ENCODE measurements around the gene LRRK1.

The LRRK1 gene

GRCh38 chr15:101100593-101101442 lies 181.7 kb downstream of the LRRK1 start:
- Histone ChIP-seq H3K79me2 (ENCODE audit: insufficient read depth, low read length) (no peaks in the 10 kb centered on the region), H3F3A (ENCODE audit: insufficient read depth, low read length) (no peaks in the 10 kb centered on the region), H3K27ac (ENCODE audit: low read depth, low read length, poor library complexity, severe bottlenecking) (no peak overlapping the region), H3K27me3 (ENCODE audit: insufficient read depth, low read length) (no peaks in the 10 kb centered on the region; the same call in 1 of the 2 replicates), H3K9ac (ENCODE audit: low read length) (no peak overlapping the region), H2AFZ (ENCODE audit: low read length) (no peak overlapping the region), H3K4me3 (ENCODE audit: low read depth, low read length, poor library complexity, severe bottlenecking) (no peak overlapping the region), H3K4me1 (ENCODE audit: insufficient read depth, low read length, severe bottlenecking) (no peaks in the 10 kb centered on the region), H4K20me1 (ENCODE audit: insufficient read depth, low read length) (no peaks in the 10 kb centered on the region), H3K4me2 (ENCODE audit: low read length) (no peak overlapping the region), H3K9me3 (ENCODE audit: low read length) (no peaks in the 10 kb centered on the region), H3K36me3 (ENCODE audit: insufficient read depth, low read length) (no peaks in the 10 kb centered on the region; the same call in 1 of the 2 replicates), H3K9me2 (ENCODE audit: low read depth, low read length) (no peaks in the 10 kb centered on the region)
- TF ChIP-seq CTCF (IDR thresholded peaks at IDR 0.05; ENCODE audit: low read length): no peak
- TF ChIP-seq EZH2 (IDR thresholded peaks at IDR 0.05; ENCODE audit: borderline replicate concordance, low read length): no peak

GRCh38 chr15:101101676-101102075 lies 182.5 kb downstream of the LRRK1 start:
- TF ChIP-seq EZH2 (IDR thresholded peaks at IDR 0.05; ENCODE audit: borderline replicate concordance, low read length) (no peak), CTCF (IDR thresholded peaks at IDR 0.05; ENCODE audit: low read length) (no peak)
- Histone ChIP-seq H3K9me3 (ENCODE audit: low read length) (no peaks in the 10 kb centered on the region), H4K20me1 (ENCODE audit: insufficient read depth, low read length) (no peaks in the 10 kb centered on the region), H3K4me1 (ENCODE audit: insufficient read depth, low read length, severe bottlenecking) (no peaks in the 10 kb centered on the region), H3F3A (ENCODE audit: insufficient read depth, low read length) (no peaks in the 10 kb centered on the region), H3K4me3 (ENCODE audit: low read depth, low read length, poor library complexity, severe bottlenecking) (no peak overlapping the region), H2AFZ (ENCODE audit: low read length) (no peak overlapping the region), H3K9me2 (ENCODE audit: low read depth, low read length) (no peaks in the 10 kb centered on the region), H3K9ac (ENCODE audit: low read length) (no peak overlapping the region), H3K27me3 (ENCODE audit: insufficient read depth, low read length) (no peaks in the 10 kb centered on the region; the same call in 1 of the 2 replicates), H3K4me2 (ENCODE audit: low read length) (no peak overlapping the region), H3K27ac (ENCODE audit: low read depth, low read length, poor library complexity, severe bottlenecking) (no peak overlapping the region), H3K79me2 (ENCODE audit: insufficient read depth, low read length) (no peaks in the 10 kb centered on the region), H3K36me3 (ENCODE audit: insufficient read depth, low read length) (no peaks in the 10 kb centered on the region; the same call in 1 of the 2 replicates)

DNA sequence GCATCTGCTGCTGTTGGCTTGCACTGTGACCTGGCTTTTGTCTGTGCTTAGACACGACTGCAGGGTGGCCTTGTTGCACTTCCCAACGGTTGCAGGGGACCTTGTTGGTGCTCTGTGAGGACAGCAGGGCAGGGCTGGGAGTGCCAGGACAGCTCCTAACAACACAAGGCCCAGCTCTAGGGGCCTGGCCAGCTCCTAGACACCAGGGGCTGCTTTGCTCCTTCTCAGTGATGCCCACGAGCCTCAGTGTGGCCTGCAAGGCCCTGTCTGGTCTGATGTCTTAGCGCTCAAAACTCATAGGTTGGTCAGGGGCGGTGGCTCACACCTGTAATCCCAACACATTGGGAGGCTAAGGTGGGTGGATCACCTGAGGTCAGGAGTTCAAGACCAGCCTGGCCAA lies 183.6 kb downstream of the LRRK1 start:
- Histone ChIP-seq H2AFZ (ENCODE audit: low read length) (no peak overlapping the region), H3K9me3 (ENCODE audit: low read length) (no peaks in the 10 kb centered on the region)

More for the DNA sequence above, 183.6 kb downstream of the LRRK1 start:
- no peak for TF ChIP-seq EZH2 (IDR thresholded peaks at IDR 0.05; ENCODE audit: borderline replicate concordance, low read length)
- no peak for TF ChIP-seq CTCF (IDR thresholded peaks at IDR 0.05; ENCODE audit: low read length)
- Histone ChIP-seq H3K9ac (ENCODE audit: low read length) (no peak overlapping the region), H3K4me1 (ENCODE audit: insufficient read depth, low read length, severe bottlenecking) (no peaks in the 10 kb centered on the region), H3K27me3 (ENCODE audit: insufficient read depth, low read length) (no peaks in the 10 kb centered on the region; the same call in 1 of the 2 replicates), H3K27ac (ENCODE audit: low read depth, low read length, poor library complexity, severe bottlenecking) (no peak overlapping the region), H3K4me3 (ENCODE audit: low read depth, low read length, poor library complexity, severe bottlenecking) (no peak overlapping the region), H3K9me2 (ENCODE audit: low read depth, low read length) (no peaks in the 10 kb centered on the region), H3F3A (ENCODE audit: insufficient read depth, low read length) (no peaks in the 10 kb centered on the region), H3K79me2 (ENCODE audit: insufficient read depth, low read length) (no peaks in the 10 kb centered on the region), H4K20me1 (ENCODE audit: insufficient read depth, low read length) (no peaks in the 10 kb centered on the region), H3K4me2 (ENCODE audit: low read length) (no peak overlapping the region), H3K36me3 (ENCODE audit: insufficient read depth, low read length) (no peaks in the 10 kb centered on the region; the same call in 1 of the 2 replicates)
